Measurements from ENCODE around the gene ENPP3. TPM values are rescaled to one million over a fixed set of nuclear protein-coding genes. Genes with fewer than 3 reads are reported as not detected.

The ENPP3 gene
- total and polyA plus RNA-seq, 2 donors (not counting 1 experiment from before 2014, with no cell fraction given), result 0.18 to 0.25 TPM

- Histone ChIP-seq H3K79me2 (ENCODE audit: control insufficient read depth, insufficient read depth, low read length) (no peaks in the 10 kb centered on the region), H3K9ac (ENCODE audit: low read length) (no peak overlapping the region), H3K4me2 (replicated peaks; ENCODE audit: low read depth, low read length, poor library complexity, severe bottlenecking) (no peak overlapping the region), H3K27me3 (replicated peaks in 1 of 4; ENCODE audit: control extremely low read depth in 1 of 4, control insufficient read depth in 3 of 4, insufficient read depth in 4 of 4, low read length in 3 of 4) (no peaks in the 10 kb centered on the region), H3K36me3 (replicated peaks in 1 of 2; ENCODE audit: control extremely low read depth in 1 of 2, control insufficient read depth in 1 of 2, extremely low read depth in 1 of 2, insufficient read depth in 2 of 2, low read length in 1 of 2) (peaks cover 15 to 80% of the 10 kb centered on the region in 2 experiments), H4K20me1 (ENCODE audit: control insufficient read depth, insufficient read depth, low read length, poor library complexity, severe bottlenecking) (no peaks in the 10 kb centered on the region), H3K9me3 (ENCODE audit: control extremely low read depth in 1 of 3, control insufficient read depth in 2 of 3, insufficient read depth in 1 of 3, low read length in 2 of 3) (no peaks in the 10 kb centered on the region), H3K27ac (ENCODE audit: low read length in 2 of 2) (no peak overlapping the region), H2AFZ (ENCODE audit: insufficient read depth, low read depth, low read length, poor library complexity, severe bottlenecking) (no peak overlapping the region), H3K4me3 (ENCODE audit: control extremely low read depth in 1 of 5, extremely low read depth in 1 of 5, insufficient read depth in 1 of 5, low read depth in 2 of 5, low read length in 4 of 5) (no peak overlapping the region), H3K4me1 (ENCODE audit: control insufficient read depth in 2 of 2, insufficient read depth in 2 of 2, low read length in 2 of 2) (peaks cover 0 to 2% of the 10 kb centered on the region in 2 donors)
- no peaks in the 10 kb centered on the region for H3K9me3 Mint-ChIP-seq (ENCODE audit: insufficient read depth)
- H3K4me1 Mint-ChIP-seq, result peaks cover 2% of the 10 kb centered on the region
- no peak overlapping the region for H3K4me3 Mint-ChIP-seq
- H3K27me3 Mint-ChIP-seq, result no peaks in the 10 kb centered on the region
- no peak for ATAC-seq (ENCODE audit: low read depth)
- no peak for TF ChIP-seq CTCF (IDR thresholded peaks at IDR 0.05)
- no peak for TF ChIP-seq EZH2 (IDR thresholded peaks at IDR 0.05; ENCODE audit: borderline replicate concordance, insufficient read depth, low read depth, low read length, poor library complexity, severe bottlenecking)
- DNase-seq, result no peak
- no CpG with 5 or more reads among the region's 5 CpGs for WGBS (ENCODE audit: insufficient coverage)
- ChIA-PET POLR2A (no interaction called here), CTCF (interaction anchor here (1.0 to 1.4 kb wide), 2 partner anchors 15 kb away, joined by 3 to 6 read pairs; partner anchors contain the start of gene MED23)
- no peak overlapping the region for H3K27ac Mint-ChIP-seq
- intact Hi-C loops (cut with micrococcal nuclease), result no loop called here
These were observed 23.7 kb upstream of the ENPP3 start for GRCh38 chr6:131613296-131613925.

- Histone ChIP-seq H3K4me3 (ENCODE audit: control extremely low read depth in 1 of 5, extremely low read depth in 1 of 5, insufficient read depth in 1 of 5, low read depth in 2 of 5, low read length in 4 of 5) (no peak overlapping the region), H3K4me1 (ENCODE audit: control insufficient read depth in 2 of 2, insufficient read depth in 2 of 2, low read length in 2 of 2) (peaks cover 0 to 4% of the 10 kb centered on the region in 2 donors), H3K9ac (ENCODE audit: low read length) (no peak overlapping the region), H3K79me2 (ENCODE audit: control insufficient read depth, insufficient read depth, low read length) (no peaks in the 10 kb centered on the region), H2AFZ (ENCODE audit: insufficient read depth, low read depth, low read length, poor library complexity, severe bottlenecking) (no peak overlapping the region), H3K4me2 (replicated peaks; ENCODE audit: low read depth, low read length, poor library complexity, severe bottlenecking) (no peak overlapping the region), H4K20me1 (ENCODE audit: control insufficient read depth, insufficient read depth, low read length, poor library complexity, severe bottlenecking) (no peaks in the 10 kb centered on the region), H3K27me3 (replicated peaks in 1 of 4; ENCODE audit: control extremely low read depth in 1 of 4, control insufficient read depth in 3 of 4, insufficient read depth in 4 of 4, low read length in 3 of 4) (no peaks in the 10 kb centered on the region), H3K27ac (ENCODE audit: low read length in 2 of 2) (no peak overlapping the region), H3K36me3 (replicated peaks in 1 of 2; ENCODE audit: control extremely low read depth in 1 of 2, control insufficient read depth in 1 of 2, extremely low read depth in 1 of 2, insufficient read depth in 2 of 2, low read length in 1 of 2) (peaks cover 10 to 82% of the 10 kb centered on the region in 2 experiments), H3K9me3 (ENCODE audit: control extremely low read depth in 1 of 3, control insufficient read depth in 2 of 3, insufficient read depth in 1 of 3, low read length in 2 of 3) (no peaks in the 10 kb centered on the region)
- Mint-ChIP-seq H3K9me3 (ENCODE audit: insufficient read depth) (no peaks in the 10 kb centered on the region), H3K27me3 (no peaks in the 10 kb centered on the region), H3K4me1 (peaks cover 3% of the 10 kb centered on the region), H3K27ac (no peak overlapping the region), H3K4me3 (no peak overlapping the region)
- intact Hi-C loops (cut with micrococcal nuclease), result no loop called here
- ChIA-PET CTCF (no interaction called here), POLR2A (no interaction called here)
- TF ChIP-seq CTCF (IDR thresholded peaks at IDR 0.05), result no peak
- TF ChIP-seq EZH2 (IDR thresholded peaks at IDR 0.05; ENCODE audit: borderline replicate concordance, insufficient read depth, low read depth, low read length, poor library complexity, severe bottlenecking), result no peak
- 100% methylated on average over 2 of the region's 4 CpGs for WGBS (ENCODE audit: insufficient coverage)
- ATAC-seq (ENCODE audit: low read depth) (no peak), DNase-seq (no peak)
These were observed 21.8 kb upstream of the ENPP3 start for GRCh38 chr6:131615275-131615674.
